T-helper 2 cell treated with Interferon-gamma antibody and Interleukin-4, amounts not matched to agents 5 μg/mL and 100 μg/mL, for 36 hours (primary cell): Measurements from ENCODE around the gene CHCHD3.

Source experiments
- DNase-seq: peaks from one replicate; pipeline ENCODE4 v3.0.0; 2021; ENCODE audit warnings: low spot score
- H3K27ac Mint-ChIP-seq: one replicate; pipeline ENCODE4 v1.8.0; 2021; ENCODE audit warnings: mild to moderate bottlenecking, mixed read lengths
- H3K27me3 Mint-ChIP-seq: one replicate; pipeline ENCODE4 v1.8.0; 2021; ENCODE audit warnings: low read depth, mixed read lengths
- H3K36me3 Mint-ChIP-seq: one replicate; pipeline ENCODE4 v1.8.0; 2021; ENCODE audit warnings: low read depth, mixed read lengths
- H3K4me1 Mint-ChIP-seq: one replicate; pipeline ENCODE4 v1.8.0; 2021; ENCODE audit warnings: low read depth, mixed read lengths
- H3K4me3 Mint-ChIP-seq: one replicate; pipeline ENCODE4 v1.8.0; 2022; ENCODE audit warnings: mild to moderate bottlenecking, moderate library complexity, mixed read lengths
- H3K9me3 Mint-ChIP-seq: one replicate; pipeline ENCODE4 v1.8.0; 2021; ENCODE audit warnings: mixed read lengths

CHCHD3 gene

DNA sequence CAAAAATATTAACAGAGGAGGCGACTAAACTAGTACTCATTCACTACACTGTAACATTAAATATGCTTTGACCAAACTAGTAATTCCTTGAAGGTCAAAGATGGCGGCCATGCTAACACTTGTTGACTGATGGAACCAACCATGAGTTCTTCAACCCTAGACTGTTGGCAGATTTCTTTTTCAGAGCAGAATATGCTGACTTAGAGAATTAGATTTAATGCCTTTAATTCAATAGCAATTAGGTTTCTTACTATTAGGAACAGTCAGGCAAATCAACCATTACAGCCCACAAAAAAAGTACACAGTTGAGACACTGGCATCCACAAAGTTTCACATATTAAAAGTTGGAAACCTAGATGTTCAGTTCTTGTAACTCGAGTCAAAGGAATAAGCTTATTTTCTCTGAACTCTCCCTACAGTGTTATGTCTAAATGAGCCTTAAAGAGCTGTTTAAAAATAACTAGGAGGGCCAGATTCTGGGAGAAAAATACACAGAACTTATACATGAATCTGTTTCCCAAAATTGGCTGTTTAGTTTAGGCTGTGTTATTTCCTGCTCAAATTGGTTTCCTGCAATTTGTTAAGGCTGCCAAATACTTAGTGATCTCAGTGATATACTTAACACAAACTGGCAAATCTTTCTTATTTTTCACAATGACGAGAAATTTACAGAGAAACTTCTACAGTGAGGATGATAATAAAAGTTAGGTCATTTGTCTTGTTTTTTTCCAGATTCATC, 17.6 kb downstream of the CHCHD3 start:
- H3K36me3 Mint-ChIP-seq, result peaks cover 19% of the 10 kb centered on the region
- no peaks in the 10 kb centered on the region for H3K27me3 Mint-ChIP-seq
- H3K27ac Mint-ChIP-seq, result no peak overlapping the region
- DNase-seq, result no peak
- peaks cover 1% of the 10 kb centered on the region for H3K4me1 Mint-ChIP-seq
- H3K4me3 Mint-ChIP-seq, result no peak overlapping the region
- H3K9me3 Mint-ChIP-seq, result no peaks in the 10 kb centered on the region

DNA sequence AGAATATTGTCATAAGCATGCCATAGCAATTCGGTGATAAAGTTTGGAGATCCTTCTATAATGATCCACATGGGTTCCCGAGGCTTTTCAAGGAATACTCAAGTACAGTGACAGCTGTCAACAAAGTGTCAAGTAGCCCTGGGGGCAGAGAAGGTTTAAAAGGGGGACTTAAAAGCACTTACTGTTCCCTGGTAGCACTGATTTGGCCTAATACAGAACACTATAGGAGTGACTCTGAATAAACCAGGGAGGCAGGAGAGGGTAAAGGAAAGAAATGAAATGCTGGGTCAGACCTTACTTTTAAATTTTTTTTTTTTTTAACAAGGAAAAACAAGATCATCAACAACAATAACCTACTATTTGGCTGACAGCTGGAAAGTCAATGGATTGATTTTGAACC, 20.1 kb downstream of the CHCHD3 start:
- Mint-ChIP-seq H3K36me3 (peaks cover 4% of the 10 kb centered on the region), H3K9me3 (no peaks in the 10 kb centered on the region), H3K4me1 (peaks cover 1% of the 10 kb centered on the region), H3K27ac (no peak overlapping the region), H3K4me3 (no peak overlapping the region), H3K27me3 (no peaks in the 10 kb centered on the region)
- no peak for DNase-seq

- H3K27ac Mint-ChIP-seq, result no peak overlapping the region
- H3K4me3 Mint-ChIP-seq, result no peak overlapping the region
- H3K9me3 Mint-ChIP-seq, result no peaks in the 10 kb centered on the region
- H3K27me3 Mint-ChIP-seq, result no peaks in the 10 kb centered on the region
- H3K4me1 Mint-ChIP-seq, result peaks cover 2% of the 10 kb centered on the region
- no peak for DNase-seq
- no peaks in the 10 kb centered on the region for H3K36me3 Mint-ChIP-seq
These were observed 20.5 kb downstream of the CHCHD3 start for GRCh38 chr7:133061357-133061756.

GRCh38 chr7:133060004-133060403, 21.9 kb downstream of the CHCHD3 start:
- H3K4me1 Mint-ChIP-seq, result peaks cover 4% of the 10 kb centered on the region
- H3K4me3 Mint-ChIP-seq, result no peak overlapping the region
- no peak for DNase-seq
- no peaks in the 10 kb centered on the region for H3K27me3 Mint-ChIP-seq
- no peak overlapping the region for H3K27ac Mint-ChIP-seq
- H3K9me3 Mint-ChIP-seq, result no peaks in the 10 kb centered on the region
- no peaks in the 10 kb centered on the region for H3K36me3 Mint-ChIP-seq

GRCh38 chr7:133059263-133059662, 22.6 kb downstream of the CHCHD3 start:
- H3K36me3 Mint-ChIP-seq, result no peaks in the 10 kb centered on the region
- H3K9me3 Mint-ChIP-seq, result no peaks in the 10 kb centered on the region
- H3K4me3 Mint-ChIP-seq, result no peak overlapping the region
- H3K4me1 Mint-ChIP-seq, result peaks cover 4% of the 10 kb centered on the region
- no peak overlapping the region for H3K27ac Mint-ChIP-seq
- no peaks in the 10 kb centered on the region for H3K27me3 Mint-ChIP-seq
- no peak for DNase-seq

GRCh38 chr7:133056370-133057238, 25.3 kb downstream of the CHCHD3 start:
- Mint-ChIP-seq H3K27me3 (no peaks in the 10 kb centered on the region), H3K36me3 (no peaks in the 10 kb centered on the region), H3K4me3 (no peak overlapping the region), H3K9me3 (no peaks in the 10 kb centered on the region), H3K4me1 (peaks cover 6% of the 10 kb centered on the region), H3K27ac (no peak overlapping the region)
- DNase-seq, result no peak

- Mint-ChIP-seq H3K36me3 (no peaks in the 10 kb centered on the region), H3K27ac (no peak overlapping the region), H3K4me3 (no peak overlapping the region), H3K27me3 (no peaks in the 10 kb centered on the region), H3K9me3 (no peaks in the 10 kb centered on the region), H3K4me1 (peaks cover 5% of the 10 kb centered on the region)
- no peak for DNase-seq
These were observed 27.6 kb downstream of the CHCHD3 start for GRCh38 chr7:133054162-133054840.

DNA sequence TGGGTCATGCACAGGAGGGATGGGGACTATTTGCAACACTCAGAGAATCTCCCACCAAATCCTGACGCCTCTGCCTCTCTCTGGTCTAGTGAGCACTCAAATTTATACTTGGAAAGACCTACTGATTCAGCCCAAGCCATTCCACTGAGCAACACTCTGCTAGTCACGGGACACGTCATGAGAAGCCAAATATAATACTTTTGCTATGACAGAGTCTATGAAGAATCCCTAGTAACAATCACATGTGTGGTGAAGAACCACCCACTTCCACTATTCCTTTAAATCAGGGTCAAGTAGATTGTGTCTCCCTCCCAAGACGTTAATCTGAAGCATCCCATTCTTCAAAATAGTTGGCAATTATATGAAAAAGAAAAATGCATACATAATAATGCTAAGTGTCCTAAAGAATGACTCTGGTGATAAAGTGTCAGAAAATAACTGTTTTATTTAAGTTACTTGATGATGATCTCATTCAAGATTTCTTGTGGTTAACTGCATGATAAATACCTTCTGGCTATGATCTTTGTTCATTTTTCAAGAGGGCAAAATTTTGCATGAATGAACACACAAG, 28.5 kb downstream of the CHCHD3 start:
- Mint-ChIP-seq H3K9me3 (no peaks in the 10 kb centered on the region), H3K27me3 (no peaks in the 10 kb centered on the region), H3K36me3 (no peaks in the 10 kb centered on the region), H3K4me1 (peaks cover 5% of the 10 kb centered on the region), H3K27ac (no peak overlapping the region), H3K4me3 (no peak overlapping the region)
- no peak for DNase-seq

DNA sequence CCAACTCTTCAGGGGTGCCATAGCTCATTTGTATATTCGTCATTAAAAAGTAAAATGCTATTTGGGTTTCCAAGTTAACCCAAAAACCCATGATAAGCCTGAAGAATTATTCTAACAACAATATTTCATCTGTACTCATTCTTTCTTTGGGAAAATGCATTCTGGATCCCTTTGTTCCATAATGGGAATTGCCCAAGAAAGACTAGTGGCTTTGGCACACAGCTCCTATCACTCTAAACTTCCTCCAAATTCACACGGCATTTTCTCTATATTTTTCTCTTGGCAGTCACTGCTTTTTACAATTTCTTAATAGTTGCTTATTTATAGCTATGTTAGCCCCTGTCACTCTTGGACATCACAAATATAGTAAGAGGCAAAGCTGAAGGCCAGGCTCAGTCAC, 29.1 kb downstream of the CHCHD3 start:
- Mint-ChIP-seq H3K27me3 (no peaks in the 10 kb centered on the region), H3K27ac (no peak overlapping the region), H3K36me3 (no peaks in the 10 kb centered on the region), H3K4me3 (no peak overlapping the region), H3K4me1 (peaks cover 5% of the 10 kb centered on the region), H3K9me3 (no peaks in the 10 kb centered on the region)
- DNase-seq, result no peak

DNA sequence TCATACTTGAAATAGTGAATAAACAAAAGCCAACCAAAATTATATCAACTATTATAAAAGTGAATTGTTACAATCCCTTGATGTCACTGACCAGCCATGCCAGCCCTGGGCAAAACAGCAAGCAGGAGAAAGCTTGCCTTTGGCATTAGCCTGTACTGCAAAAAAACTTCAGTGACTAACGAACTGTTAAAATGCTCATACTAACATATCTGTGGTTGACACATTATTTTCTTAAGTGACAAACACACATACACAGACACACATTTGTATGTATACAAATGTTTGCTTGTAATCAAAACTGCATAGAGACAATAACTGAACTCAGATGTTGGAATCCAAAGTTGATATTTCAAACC, 29.5 kb downstream of the CHCHD3 start:
- no peaks in the 10 kb centered on the region for H3K27me3 Mint-ChIP-seq
- H3K4me1 Mint-ChIP-seq, result peaks cover 5% of the 10 kb centered on the region
- no peaks in the 10 kb centered on the region for H3K9me3 Mint-ChIP-seq
- no peak for DNase-seq
- H3K4me3 Mint-ChIP-seq, result no peak overlapping the region
- H3K27ac Mint-ChIP-seq, result no peak overlapping the region
- no peaks in the 10 kb centered on the region for H3K36me3 Mint-ChIP-seq

DNA sequence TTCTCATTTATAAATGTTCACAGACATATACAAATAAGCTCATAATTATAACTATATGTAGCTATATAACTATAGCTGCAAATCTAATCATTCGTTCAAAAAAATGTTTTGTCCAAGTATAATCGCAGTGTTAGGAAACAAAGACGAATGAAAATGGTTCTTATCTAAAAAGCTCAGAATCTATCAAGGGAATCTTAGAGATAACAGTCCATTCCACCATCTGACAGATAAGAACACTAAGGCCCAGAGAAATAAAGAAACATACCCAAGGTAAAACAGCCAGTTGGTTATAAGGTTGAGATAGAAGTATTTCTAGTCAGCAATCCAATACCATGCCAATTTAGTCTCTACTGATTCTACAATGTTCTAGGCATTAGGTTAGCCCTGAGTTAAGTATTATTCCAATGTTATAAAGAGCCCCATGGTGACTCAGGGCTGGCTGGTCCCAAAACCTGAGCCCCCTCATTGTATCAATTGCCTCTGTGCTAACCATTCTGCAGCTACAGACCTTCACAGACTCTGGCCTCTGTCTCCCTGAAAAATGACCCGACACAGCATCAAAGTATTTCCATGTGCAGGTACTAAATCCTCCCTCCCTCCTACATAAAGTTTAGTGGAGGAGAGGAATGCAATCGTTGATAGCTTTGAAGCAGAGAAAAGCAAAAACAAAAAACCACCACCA, 30.0 kb downstream of the CHCHD3 start:
- Mint-ChIP-seq H3K27me3 (no peaks in the 10 kb centered on the region), H3K36me3 (peaks cover 1% of the 10 kb centered on the region), H3K4me3 (no peak overlapping the region), H3K27ac (no peak overlapping the region), H3K9me3 (no peaks in the 10 kb centered on the region), H3K4me1 (peaks cover 5% of the 10 kb centered on the region)
- DNase-seq, result no peak

DNA sequence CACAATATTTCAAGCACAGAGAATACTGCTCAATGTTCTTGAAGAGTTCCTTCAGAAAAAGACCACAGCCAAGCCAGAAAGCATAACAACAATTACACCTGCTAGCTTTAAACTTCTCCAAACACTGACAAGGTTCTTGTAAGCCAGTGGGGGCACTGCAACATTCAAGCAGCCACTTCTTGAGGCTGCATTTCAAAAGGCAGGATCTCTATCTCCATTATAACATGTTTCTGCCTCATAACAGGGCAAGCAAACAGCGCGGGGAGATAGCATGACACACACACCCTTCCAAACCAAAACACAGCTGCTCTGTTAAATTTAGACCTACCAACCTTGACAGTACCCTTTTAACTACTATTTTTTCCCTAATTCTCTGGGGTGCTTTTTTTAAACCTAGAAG, 30.8 kb downstream of the CHCHD3 start:
- no peaks in the 10 kb centered on the region for H3K27me3 Mint-ChIP-seq
- no peaks in the 10 kb centered on the region for H3K9me3 Mint-ChIP-seq
- H3K27ac Mint-ChIP-seq, result no peak overlapping the region
- H3K4me1 Mint-ChIP-seq, result peaks cover 2% of the 10 kb centered on the region
- DNase-seq, result no peak
- no peak overlapping the region for H3K4me3 Mint-ChIP-seq
- H3K36me3 Mint-ChIP-seq, result peaks cover 2% of the 10 kb centered on the region

GRCh38 chr7:133050200-133050995, 31.5 kb downstream of the CHCHD3 start:
- no peaks in the 10 kb centered on the region for H3K27me3 Mint-ChIP-seq
- peaks cover 2% of the 10 kb centered on the region for H3K4me1 Mint-ChIP-seq
- H3K36me3 Mint-ChIP-seq, result peaks cover 2% of the 10 kb centered on the region
- no peak for DNase-seq
- no peak overlapping the region for H3K27ac Mint-ChIP-seq
- H3K4me3 Mint-ChIP-seq, result no peak overlapping the region
- H3K9me3 Mint-ChIP-seq, result no peaks in the 10 kb centered on the region
